Measurements from ENCODE around the gene MRPS12.

- no peak for TF ChIP-seq ZFX (IDR thresholded peaks at IDR 0.05)
- TF ChIP-seq, protein P1, sequence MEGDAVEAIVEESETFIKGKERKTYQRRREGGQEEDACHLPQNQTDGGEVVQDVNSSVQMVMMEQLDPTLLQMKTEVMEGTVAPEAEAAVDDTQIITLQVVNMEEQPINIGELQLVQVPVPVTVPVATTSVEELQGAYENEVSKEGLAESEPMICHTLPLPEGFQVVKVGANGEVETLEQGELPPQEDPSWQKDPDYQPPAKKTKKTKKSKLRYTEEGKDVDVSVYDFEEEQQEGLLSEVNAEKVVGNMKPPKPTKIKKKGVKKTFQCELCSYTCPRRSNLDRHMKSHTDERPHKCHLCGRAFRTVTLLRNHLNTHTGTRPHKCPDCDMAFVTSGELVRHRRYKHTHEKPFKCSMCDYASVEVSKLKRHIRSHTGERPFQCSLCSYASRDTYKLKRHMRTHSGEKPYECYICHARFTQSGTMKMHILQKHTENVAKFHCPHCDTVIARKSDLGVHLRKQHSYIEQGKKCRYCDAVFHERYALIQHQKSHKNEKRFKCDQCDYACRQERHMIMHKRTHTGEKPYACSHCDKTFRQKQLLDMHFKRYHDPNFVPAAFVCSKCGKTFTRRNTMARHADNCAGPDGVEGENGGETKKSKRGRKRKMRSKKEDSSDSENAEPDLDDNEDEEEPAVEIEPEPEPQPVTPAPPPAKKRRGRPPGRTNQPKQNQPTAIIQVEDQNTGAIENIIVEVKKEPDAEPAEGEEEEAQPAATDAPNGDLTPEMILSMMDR (conservative IDR thresholded peaks at IDR 0.05), result no peak
Observed at GRCh38 chr19:38921420-38922274, 9.1 kb upstream of the MRPS12 start.
